GM15510 (cell line): ENCODE data around the gene EEF1AKMT1.

Experiments used
- POLR2A ChIP-seq: IDR thresholded peaks from 3 replicates; pipeline ENCODE4 v1.6.1; 2011; ENCODE audit warnings: borderline replicate concordance; ENCODE audit not compliant: insufficient read length; ENCODE audit errors: extremely low read depth

EEF1AKMT1 gene

DNA sequence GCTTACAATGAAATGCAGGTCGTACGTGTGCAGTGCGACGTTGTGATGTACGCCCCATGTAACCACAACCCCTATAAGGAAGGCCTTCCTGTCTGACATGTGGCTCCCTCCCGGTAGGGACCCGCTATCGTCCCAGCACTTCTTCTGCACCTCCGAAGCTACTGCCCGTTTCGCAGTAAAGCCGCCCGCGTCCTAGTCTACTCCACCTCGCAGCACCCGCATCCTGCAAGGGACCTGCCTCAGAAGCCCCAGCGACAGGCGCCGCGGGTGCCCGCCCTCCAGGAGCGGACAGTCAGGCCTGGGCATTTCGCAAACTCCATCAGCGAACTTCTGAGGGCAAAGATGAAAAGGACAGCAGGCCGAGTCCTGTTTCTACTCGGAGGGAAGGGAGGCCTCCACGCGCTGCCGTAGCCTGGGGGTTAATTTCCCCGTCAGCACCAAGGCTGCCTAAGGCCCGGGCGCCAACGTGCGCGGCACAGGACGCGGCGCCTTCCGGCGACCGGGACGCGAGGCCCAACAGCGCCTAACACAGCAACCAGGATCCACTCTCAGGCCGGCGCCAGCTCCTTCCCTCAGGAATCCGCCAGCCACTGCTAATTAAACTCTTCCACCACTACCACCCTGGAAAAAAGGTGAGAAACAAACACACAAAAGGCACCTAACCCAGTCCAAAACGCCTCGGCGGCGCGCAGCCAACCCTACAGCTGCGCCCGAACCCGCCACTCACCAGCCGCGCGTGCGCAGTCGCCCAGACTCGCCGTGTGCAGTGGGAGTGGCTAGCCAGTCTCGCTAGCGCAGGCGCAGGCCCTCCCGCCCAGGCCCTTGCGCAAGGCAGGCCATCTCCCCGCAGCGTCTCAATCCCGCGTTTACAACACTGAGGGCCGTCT is at the start of gene EEF1AKMT1:
Gene EEF1AKMT1, minus strand, starts transcription at position 768 of the 887 bp plus-strand sequence. CDS start 16,363 bp downstream, outside the sequence.
- peak; percentile 96 for TF ChIP-seq POLR2A

- no peak for TF ChIP-seq POLR2A
These were observed 49.3 kb upstream of the EEF1AKMT1 start for GRCh38 chr13:20823071-20823470.

- TF ChIP-seq POLR2A, result no peak
These were observed 48.6 kb upstream of the EEF1AKMT1 start for GRCh38 chr13:20822406-20822805.

GRCh38 chr13:20819715-20820114 is 46.0 kb upstream of the EEF1AKMT1 start:
- no peak for TF ChIP-seq POLR2A

GRCh38 chr13:20815464-20815863 is 41.7 kb upstream of the EEF1AKMT1 start:
- TF ChIP-seq POLR2A, result no peak

DNA sequence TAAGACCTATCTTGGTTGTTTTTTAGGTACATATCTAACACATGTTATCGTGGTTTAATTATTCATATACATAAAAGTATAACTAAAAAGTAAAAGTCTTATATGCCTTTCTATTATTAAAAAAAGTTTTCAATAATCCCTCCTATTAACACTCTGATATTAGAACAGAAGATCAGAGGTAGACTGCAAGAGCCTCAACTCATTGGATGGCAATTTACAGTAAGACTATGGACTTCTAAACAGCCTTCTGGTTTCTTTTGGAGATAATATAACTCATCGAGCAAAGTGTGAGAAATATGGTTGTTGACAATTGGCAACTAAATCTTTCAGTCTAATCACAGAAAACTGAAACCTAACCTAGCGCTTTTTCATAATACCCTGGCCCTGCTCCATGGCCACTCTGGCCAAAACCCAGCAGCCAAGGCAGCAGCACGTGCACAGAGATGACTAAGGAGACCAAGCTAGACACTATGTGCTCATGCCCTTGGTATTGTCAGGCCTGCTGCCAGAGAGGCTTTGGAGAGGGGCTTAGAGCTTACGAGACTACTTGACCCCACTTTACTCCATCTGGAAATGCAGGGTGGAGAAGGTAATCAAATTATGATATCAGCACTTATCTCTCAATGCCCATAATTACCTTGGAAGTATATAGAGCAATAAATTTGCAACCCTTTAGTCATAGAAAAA is 40.6 kb upstream of the EEF1AKMT1 start:
- no peak for TF ChIP-seq POLR2A

DNA sequence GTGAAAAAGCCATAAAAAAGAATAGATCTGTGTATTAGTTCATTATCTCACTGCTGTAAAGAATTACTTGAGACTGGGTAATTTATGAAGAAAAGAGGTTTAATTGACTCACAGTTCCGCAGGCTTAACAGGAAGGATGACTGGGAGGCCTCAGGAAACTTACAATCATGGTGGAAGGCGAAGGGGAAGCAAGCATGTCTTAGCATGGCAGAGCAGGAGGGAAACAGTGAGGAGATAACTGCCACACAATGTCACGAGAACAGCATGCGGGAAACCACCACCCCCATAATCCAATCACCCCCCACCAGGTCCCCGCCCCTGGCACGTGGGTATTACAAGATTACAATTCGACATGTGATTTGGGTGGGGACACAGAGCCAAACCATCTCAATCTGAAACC is 39.1 kb upstream of the EEF1AKMT1 start:
- no peak for TF ChIP-seq POLR2A

GRCh38 chr13:20810808-20811207 is 37.0 kb upstream of the EEF1AKMT1 start:
- TF ChIP-seq POLR2A, result no peak

- no peak for TF ChIP-seq POLR2A
These were observed 35.1 kb upstream of the EEF1AKMT1 start for GRCh38 chr13:20808874-20809273.

- no peak for TF ChIP-seq POLR2A
These were observed 29.6 kb upstream of the EEF1AKMT1 start for GRCh38 chr13:20803180-20803965.

DNA sequence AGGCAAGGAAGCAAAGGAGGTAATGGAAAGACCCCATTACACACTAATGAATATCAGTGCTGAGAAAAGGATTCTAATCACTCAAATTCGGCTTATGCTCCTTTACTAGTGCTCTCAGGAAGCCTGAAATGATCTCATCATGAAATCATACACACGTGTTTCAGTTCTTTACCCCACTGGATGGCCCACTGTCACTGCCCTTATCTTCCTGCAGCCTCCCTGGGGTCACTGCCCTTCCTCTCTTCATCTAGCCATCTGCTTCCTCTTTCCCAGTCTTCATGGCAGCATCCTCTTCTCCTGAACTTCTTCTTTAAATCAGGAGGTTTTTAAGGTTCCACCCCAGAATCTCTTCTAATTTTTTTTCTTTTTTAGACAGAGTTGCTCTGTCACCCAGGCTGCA is 27.9 kb upstream of the EEF1AKMT1 start:
- TF ChIP-seq POLR2A, result no peak

GRCh38 chr13:20799726-20800416 is 26.1 kb upstream of the EEF1AKMT1 start:
- no peak for TF ChIP-seq POLR2A

DNA sequence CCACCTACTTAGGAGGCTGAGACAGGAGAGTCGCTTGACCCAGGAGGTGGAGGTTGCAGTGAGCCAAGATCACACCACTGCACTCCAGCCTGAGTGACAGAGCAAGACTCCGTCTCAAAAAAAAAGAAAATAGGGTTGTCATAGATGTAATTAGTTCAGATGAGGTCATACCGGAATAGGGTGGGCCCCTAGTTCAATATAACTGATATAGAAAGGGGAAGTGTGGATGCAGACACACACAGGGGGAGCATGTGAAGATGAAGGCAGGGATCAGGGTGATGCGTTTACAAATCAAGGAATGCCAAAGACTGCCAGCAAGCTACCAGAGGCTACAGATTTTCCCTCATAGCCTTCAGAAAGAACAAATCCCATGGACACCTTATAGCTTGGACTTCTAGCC is 24.3 kb upstream of the EEF1AKMT1 start:
- no peak for TF ChIP-seq POLR2A

GRCh38 chr13:20796791-20797508 is 23.2 kb upstream of the EEF1AKMT1 start:
- TF ChIP-seq POLR2A, result no peak
